Lower leg skin (tissue), 3 donors: ENCODE results near the gene KMT2E.

Experiments used
- POLR2A ChIP-seq, 2 donors: fragments of 450-650 bp; IDR thresholded peaks; one replicate each; pipeline ENCODE4 v1.6.1; 2016 to 2017; ENCODE audit warnings: antibody characterized with exemption in 2 of 2, mild to moderate bottlenecking in 1 of 2, moderate library complexity in 1 of 2
- TF ChIP-seq, protein P1 (sequence below), 3 donors: fragments of 450-650 bp; IDR thresholded peaks; one replicate each; pipeline ENCODE4 v1.5.1; 2016; ENCODE audit warnings: antibody characterized with exemption in 3 of 3, mild to moderate bottlenecking in 3 of 3, moderate library complexity in 2 of 3

GRCh38 chr7:104985259-104985617, 28.8 kb upstream of the KMT2E start:
- TF ChIP-seq, protein P1, sequence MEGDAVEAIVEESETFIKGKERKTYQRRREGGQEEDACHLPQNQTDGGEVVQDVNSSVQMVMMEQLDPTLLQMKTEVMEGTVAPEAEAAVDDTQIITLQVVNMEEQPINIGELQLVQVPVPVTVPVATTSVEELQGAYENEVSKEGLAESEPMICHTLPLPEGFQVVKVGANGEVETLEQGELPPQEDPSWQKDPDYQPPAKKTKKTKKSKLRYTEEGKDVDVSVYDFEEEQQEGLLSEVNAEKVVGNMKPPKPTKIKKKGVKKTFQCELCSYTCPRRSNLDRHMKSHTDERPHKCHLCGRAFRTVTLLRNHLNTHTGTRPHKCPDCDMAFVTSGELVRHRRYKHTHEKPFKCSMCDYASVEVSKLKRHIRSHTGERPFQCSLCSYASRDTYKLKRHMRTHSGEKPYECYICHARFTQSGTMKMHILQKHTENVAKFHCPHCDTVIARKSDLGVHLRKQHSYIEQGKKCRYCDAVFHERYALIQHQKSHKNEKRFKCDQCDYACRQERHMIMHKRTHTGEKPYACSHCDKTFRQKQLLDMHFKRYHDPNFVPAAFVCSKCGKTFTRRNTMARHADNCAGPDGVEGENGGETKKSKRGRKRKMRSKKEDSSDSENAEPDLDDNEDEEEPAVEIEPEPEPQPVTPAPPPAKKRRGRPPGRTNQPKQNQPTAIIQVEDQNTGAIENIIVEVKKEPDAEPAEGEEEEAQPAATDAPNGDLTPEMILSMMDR (IDR thresholded peaks at IDR 0.05): no peak
- no peak for TF ChIP-seq POLR2A (IDR thresholded peaks at IDR 0.05)
